Transverse colon (tissue), 4 donors: Measurements from ENCODE around the gene SCN4A. TPM values are rescaled to one million over a fixed set of nuclear protein-coding genes. Genes with fewer than 3 reads are reported as not detected.

Experiments used
- DNase-seq: peaks from one replicate; pipeline ENCODE4 v3.0.0-alpha.2; 2019
- H3K27ac ChIP-seq, 4 donors: fragments of 200-600 bp; sonication (generic); 2 replicates each; pipeline ENCODE4 v1.5.1; 2016 to 2018; ENCODE audit warnings: inconsistent platforms in 4 of 4
- H3K27me3 ChIP-seq: fragments of 200-600 bp; sonication (generic); 2 replicates; pipeline ENCODE4 v1.5.1; 2017; ENCODE audit warnings: inconsistent platforms
- H3K36me3 ChIP-seq, 4 donors: fragments of 200-600 bp; sonication (generic); 2 replicates each; pipeline ENCODE4 v1.5.1; 2017 to 2019; ENCODE audit warnings: inconsistent platforms in 4 of 4
- H3K4me1 ChIP-seq, 4 donors: fragments of 200-600 bp; sonication (generic); 2 replicates each; pipeline ENCODE4 v1.5.1; 2017 to 2020; ENCODE audit warnings: inconsistent platforms in 4 of 4
- H3K4me3 ChIP-seq, 4 donors: fragments of 200-600 bp; sonication (generic); 1 replicate in 1 of 4; 2 replicates in 3 of 4; pipeline versions ENCODE4 v1.5.1 to v1.6.1; 2017 to 2019; ENCODE audit warnings: inconsistent platforms in 4 of 4
- H3K9me3 ChIP-seq, 2 donors: fragments of 200-600 bp; sonication (generic); 2 replicates each; pipeline ENCODE4 v1.5.1; 2017 to 2019; ENCODE audit warnings: inconsistent platforms in 2 of 2
- CTCF ChIP-seq, 5 experiments: fragments of 200-600 bp in 3 of 5; fragments of 450-650 bp in 2 of 5; sonication (generic) in 3 of 5; IDR thresholded peaks; 1 replicate in 2 of 5; 2 replicates in 3 of 5; pipeline ENCODE4 v1.5.1; 2016 to 2017; ENCODE audit warnings: antibody characterized with exemption in 5 of 5, inconsistent platforms in 3 of 5, mild to moderate bottlenecking in 2 of 5, moderate library complexity in 1 of 5
- EP300 ChIP-seq: sonication (generic); formaldehyde crosslinking; IDR thresholded peaks from one replicate; pipeline ENCODE4 v1.6.1; 2017; ENCODE audit warnings: antibody characterized with exemption, low read depth
- POLR2A ChIP-seq: fragments of 450-650 bp; IDR thresholded peaks from one replicate; pipeline ENCODE4 v1.6.1; 2016; ENCODE audit warnings: antibody characterized with exemption, mild to moderate bottlenecking, moderate library complexity
- POLR2AphosphoS5 ChIP-seq, 3 donors: sonication (generic); formaldehyde crosslinking; IDR thresholded peaks; one replicate each; pipeline ENCODE4 v1.6.1; 2016; ENCODE audit warnings: antibody characterized with exemption in 3 of 3
- WGBS, 2 donors: methylation state at CpG; one replicate each; pipeline ENCODE4 v1.1.5; 2018; ENCODE audit warnings: low coverage in 1 of 2; 5-methylcytosine and 5-hydroxymethylcytosine counted together
- in situ Hi-C, 4 donors: fragments of 200-750 bp; cut with MboI; loops; one replicate each; pipeline versions ENCODE4 v1.15.0 to v1.15.1; 2017; ENCODE audit warnings: low sequenced_read_pairs in 3 of 4, low pct_ligation_motif_present in 1 of 4, low pct_unique_long_range_greater_than_20kb in 1 of 4
- intact Hi-C: fragments of 100-400 bp; cut with DNase I; formaldehyde crosslinking; loops from one replicate; pipeline ENCODE4 v1.15.1; 2023; ENCODE audit warnings: low total_unique reads
- total RNA-seq, 4 donors: library from RNA; depleted of rRNA; stranded (reverse); fragments of >200 nt; gene quantifications; one replicate each; pipeline ENCODE4 v1.1.0, GENCODE V29; 2016

SCN4A gene
- total RNA-seq, 4 donors from 2014 or later: 0.14 to 0.48 (median 0.20) TPM; not detected in 1

- 43 to 82% methylated on average over 1 to 7 of the region's 7 CpGs for WGBS, 2 donors
- no peaks in the 10 kb centered on the region for H3K36me3 ChIP-seq
- H3K27ac ChIP-seq: peak overlapping the region in 1 of 4 donors; percentile 15
- H3K9me3 ChIP-seq: no peaks in the 10 kb centered on the region
- no peak overlapping the region for H3K4me3 ChIP-seq
- peaks cover 30% of the 10 kb centered on the region for H3K27me3 ChIP-seq
- H3K4me1 ChIP-seq: peaks cover 5 to 26% (median 18%) of the 10 kb centered on the region in 4 donors
- intact Hi-C loops (no loop called here), in situ Hi-C loops (loop anchor here in 1 of 4 donors (25.0 kb wide), 1 partner anchor 89 kb away; the partner anchor contains the start of genes CSHL1 and GH1)
- TF ChIP-seq POLR2A (no peak), EP300 (no peak), POLR2AphosphoS5 (IDR thresholded peaks at IDR 0.05) (no peak), CTCF (IDR thresholded peaks at IDR 0.05) (no peak)
- no peak for DNase-seq
These were observed 28.4 kb upstream of the SCN4A start for GRCh38 chr17:64001091-64001579.

- Histone ChIP-seq H3K4me3 (no peak overlapping the region), H3K9me3 (no peaks in the 10 kb centered on the region), H3K36me3 (no peaks in the 10 kb centered on the region), H3K27ac (no peak overlapping the region), H3K4me1 (peaks cover 0 to 18% (median 14%) of the 10 kb centered on the region in 4 donors), H3K27me3 (peaks cover 30% of the 10 kb centered on the region)
- in situ Hi-C loops: loop anchor here in 1 of 4 donors (25.0 kb wide), 1 partner anchor 88 kb away; the partner anchor contains the start of genes CSHL1 and GH1
- TF ChIP-seq POLR2A (no peak), POLR2AphosphoS5 (IDR thresholded peaks at IDR 0.05) (no peak), CTCF (IDR thresholded peaks at IDR 0.05) (no peak), EP300 (no peak)
- no peak for DNase-seq
- WGBS, 2 donors: 75 to 78% methylated on average over 10 to 25 of the region's 25 CpGs
- intact Hi-C loops: no loop called here
These were observed 27.2 kb upstream of the SCN4A start for GRCh38 chr17:63999680-64000531.

GRCh38 chr17:63998721-63999679 lies 26.3 kb upstream of the SCN4A start:
- peaks cover 0 to 18% (median 14%) of the 10 kb centered on the region in 4 donors for H3K4me1 ChIP-seq
- in situ Hi-C loops (no loop called here), intact Hi-C loops (no loop called here)
- H3K36me3 ChIP-seq: no peaks in the 10 kb centered on the region
- WGBS, 2 donors: 18 to 100% methylated on average over 1 to 22 of the region's 33 CpGs
- no peak overlapping the region for H3K27ac ChIP-seq
- H3K27me3 ChIP-seq: peaks cover 30% of the 10 kb centered on the region
- H3K9me3 ChIP-seq: no peaks in the 10 kb centered on the region
- TF ChIP-seq EP300 (no peak), POLR2AphosphoS5 (IDR thresholded peaks at IDR 0.05) (no peak), POLR2A (no peak), CTCF (IDR thresholded peaks at IDR 0.05) (no peak)
- peak overlapping the region; percentile 25 to 65 (median 38) for H3K4me3 ChIP-seq
- DNase-seq: no peak
